Measurements from ENCODE around the gene NUTM1.
"Not testable (repeated sequence)": the region's sequence is repeated elsewhere in the genome, so short reads cannot be mapped to it uniquely, and the experiment has no call there.

The NUTM1 gene

DNA sequence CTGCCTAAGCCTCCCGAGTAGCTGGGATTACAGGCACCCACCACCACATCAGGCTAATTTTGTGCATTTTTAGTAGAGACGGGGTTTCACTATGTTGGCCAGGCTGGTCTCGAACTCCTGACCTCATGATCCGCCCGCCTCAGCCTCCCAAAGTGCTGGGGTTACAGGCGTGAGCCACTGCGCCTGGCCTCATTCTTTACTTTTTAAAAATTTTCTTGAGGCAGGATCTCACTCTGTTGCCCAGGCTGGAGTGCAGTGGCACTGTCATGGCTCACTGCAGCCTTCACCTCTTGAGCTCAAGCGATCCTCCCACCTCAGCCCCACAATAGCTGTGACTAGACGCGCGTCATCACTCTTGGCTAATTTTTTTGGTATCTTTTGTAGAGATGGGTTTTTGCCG, 9.9 kb downstream of the NUTM1 start:
- not testable (repeated sequence) for H3K4me3 Mint-ChIP-seq; H3K36me3 Mint-ChIP-seq; H3K27ac Mint-ChIP-seq; H3K9me3 Mint-ChIP-seq (ENCODE audit: low read depth); H3K27me3 Mint-ChIP-seq; H3K4me1 Mint-ChIP-seq (ENCODE audit: low read depth)

DNA sequence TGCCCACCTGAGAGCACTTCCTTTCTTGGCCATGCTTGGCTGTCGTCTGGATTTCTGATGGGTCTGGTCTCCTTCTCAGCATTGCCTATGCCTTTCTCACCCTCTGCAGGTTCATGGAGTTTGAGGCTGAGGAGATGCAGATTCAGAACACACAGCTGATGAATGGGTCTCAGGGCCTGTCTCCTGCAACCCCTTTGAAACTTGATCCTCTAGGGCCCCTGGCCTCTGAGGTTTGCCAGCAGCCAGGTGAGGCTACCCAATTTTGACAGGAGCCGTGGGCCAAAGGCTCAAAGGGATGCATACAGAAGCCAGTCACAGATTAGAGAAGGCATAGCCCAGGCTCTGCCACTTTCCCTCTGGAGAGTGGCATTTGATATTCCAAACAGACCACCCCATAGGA, 10.5 kb downstream of the NUTM1 start:
- Mint-ChIP-seq H3K9me3 (ENCODE audit: low read depth) (no peaks in the 10 kb centered on the region), H3K36me3 (no peaks in the 10 kb centered on the region), H3K27ac (no peak overlapping the region), H3K27me3 (no peaks in the 10 kb centered on the region), H3K4me1 (ENCODE audit: low read depth) (no peaks in the 10 kb centered on the region), H3K4me3 (no peak overlapping the region)

DNA sequence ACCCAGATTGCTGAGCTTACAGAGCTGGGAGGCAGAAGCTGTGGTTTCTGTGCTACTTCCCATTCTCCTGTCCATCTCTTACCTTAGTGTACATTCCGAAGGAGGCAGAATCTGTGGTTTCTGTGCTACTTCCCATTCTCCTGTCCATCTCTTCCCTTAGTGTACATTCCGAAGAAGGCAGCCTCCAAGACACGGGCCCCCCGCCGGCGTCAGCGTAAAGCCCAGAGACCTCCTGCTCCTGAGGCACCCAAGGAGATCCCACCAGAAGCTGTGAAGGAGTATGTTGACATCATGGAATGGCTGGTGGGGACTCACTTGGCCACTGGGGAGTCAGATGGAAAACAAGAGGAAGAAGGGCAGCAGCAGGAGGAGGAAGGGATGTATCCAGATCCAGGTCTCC, 11.2 kb downstream of the NUTM1 start:
- H3K9me3 Mint-ChIP-seq (ENCODE audit: low read depth), result no peaks in the 10 kb centered on the region
- no peak overlapping the region for H3K27ac Mint-ChIP-seq
- H3K36me3 Mint-ChIP-seq, result no peaks in the 10 kb centered on the region

DNA sequence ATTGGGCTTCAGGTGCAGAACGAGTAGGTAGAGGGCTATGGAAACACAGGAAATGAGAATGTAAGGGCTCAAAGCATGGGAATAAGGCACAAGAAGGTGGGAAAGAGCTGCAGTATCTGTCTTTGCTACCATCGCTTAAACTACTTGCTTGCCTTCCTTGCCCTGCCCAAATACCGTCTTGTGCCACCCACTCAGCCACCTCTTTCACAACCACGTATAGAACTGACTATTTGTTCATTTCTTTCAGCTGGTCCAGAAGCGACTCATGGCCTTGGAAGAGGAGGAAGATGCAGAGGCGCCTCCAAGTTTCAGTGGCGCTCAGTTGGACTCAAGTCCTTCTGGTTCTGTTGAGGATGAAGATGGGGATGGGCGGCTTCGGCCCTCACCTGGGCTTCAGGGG, 12.1 kb downstream of the NUTM1 start:
- H3K36me3 Mint-ChIP-seq, result no peaks in the 10 kb centered on the region
- H3K27ac Mint-ChIP-seq, result no peak overlapping the region
- H3K4me3 Mint-ChIP-seq, result no peak overlapping the region
- no peaks in the 10 kb centered on the region for H3K9me3 Mint-ChIP-seq (ENCODE audit: low read depth)
- H3K27me3 Mint-ChIP-seq, result no peaks in the 10 kb centered on the region
- H3K4me1 Mint-ChIP-seq (ENCODE audit: low read depth), result no peaks in the 10 kb centered on the region

More for the DNA sequence above, 11.2 kb downstream of the NUTM1 start:
- Mint-ChIP-seq H3K4me3 (no peak overlapping the region), H3K27me3 (no peaks in the 10 kb centered on the region), H3K4me1 (ENCODE audit: low read depth) (no peaks in the 10 kb centered on the region)

DNA sequence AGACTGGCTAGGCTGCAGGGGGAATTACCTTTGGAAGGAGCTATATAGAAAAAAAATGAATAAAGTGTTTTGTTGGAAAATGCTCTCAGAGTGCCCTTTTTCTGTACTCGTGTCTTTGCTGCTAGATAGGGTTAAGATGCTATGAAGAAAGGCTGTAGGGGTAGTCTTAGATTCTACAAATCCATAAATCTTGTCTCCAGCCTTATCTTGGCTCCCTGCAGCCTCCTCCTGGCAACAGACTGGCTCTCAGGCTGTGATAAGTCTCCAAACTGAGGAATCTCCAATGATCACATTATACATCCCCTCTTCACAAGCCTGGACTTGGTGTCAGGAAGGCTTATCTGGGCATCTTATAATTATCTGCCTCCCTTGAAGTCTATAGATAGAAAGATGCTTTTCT, 14.5 kb downstream of the NUTM1 start:
- H3K27me3 Mint-ChIP-seq, result no peaks in the 10 kb centered on the region
- H3K4me1 Mint-ChIP-seq (ENCODE audit: low read depth), result no peaks in the 10 kb centered on the region
- H3K27ac Mint-ChIP-seq, result no peak overlapping the region
- H3K9me3 Mint-ChIP-seq (ENCODE audit: low read depth), result no peaks in the 10 kb centered on the region
- H3K4me3 Mint-ChIP-seq, result no peak overlapping the region
- no peaks in the 10 kb centered on the region for H3K36me3 Mint-ChIP-seq

DNA sequence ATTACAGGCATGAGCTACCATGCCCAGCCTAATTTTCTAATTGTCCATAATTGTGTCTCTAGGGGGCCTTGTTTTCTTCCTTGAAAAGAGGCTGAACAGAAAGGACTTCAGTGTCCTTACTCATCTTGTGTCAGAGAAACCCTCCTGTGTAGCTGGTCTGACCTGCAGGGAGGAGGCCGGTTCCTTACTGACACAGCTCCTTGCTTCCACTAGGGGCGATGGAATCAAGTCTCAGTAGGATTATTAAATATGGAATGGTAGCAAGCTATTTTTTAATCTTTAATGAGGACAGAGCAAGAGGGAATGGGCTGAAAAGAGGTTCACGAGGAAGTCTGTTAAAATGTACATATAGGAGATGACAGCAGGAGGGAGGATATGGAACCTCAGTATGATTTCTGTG, 15.3 kb downstream of the NUTM1 start:
- H3K4me3 Mint-ChIP-seq, result no peak overlapping the region
- H3K27ac Mint-ChIP-seq, result no peak overlapping the region
- no peaks in the 10 kb centered on the region for H3K27me3 Mint-ChIP-seq
- H3K9me3 Mint-ChIP-seq (ENCODE audit: low read depth), result no peaks in the 10 kb centered on the region
- no peaks in the 10 kb centered on the region for H3K4me1 Mint-ChIP-seq (ENCODE audit: low read depth)
- H3K36me3 Mint-ChIP-seq, result no peaks in the 10 kb centered on the region

DNA sequence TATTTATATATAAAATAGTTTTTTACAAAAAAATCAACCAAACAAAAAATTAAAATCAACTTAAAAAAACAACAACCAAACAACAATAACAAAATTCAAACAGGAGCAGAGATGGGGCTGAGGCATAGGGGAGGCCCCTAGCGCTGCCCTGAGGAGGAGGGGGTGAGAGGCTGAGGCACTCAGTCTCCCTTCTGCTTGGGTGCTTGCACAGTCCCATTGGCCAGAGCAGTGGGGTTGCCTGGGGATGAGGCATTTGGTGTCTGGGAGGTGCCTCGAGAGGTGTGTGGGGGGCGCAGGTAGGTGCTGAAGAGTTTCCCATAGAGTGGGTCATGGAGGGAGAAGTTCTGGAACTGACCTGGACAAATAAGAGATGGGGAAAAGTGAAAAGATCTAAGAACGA, 15.8 kb downstream of the NUTM1 start:
- H3K4me1 Mint-ChIP-seq (ENCODE audit: low read depth), result no peaks in the 10 kb centered on the region
- no peaks in the 10 kb centered on the region for H3K9me3 Mint-ChIP-seq (ENCODE audit: low read depth)
- H3K4me3 Mint-ChIP-seq, result no peak overlapping the region
- no peak overlapping the region for H3K27ac Mint-ChIP-seq
- H3K36me3 Mint-ChIP-seq, result no peaks in the 10 kb centered on the region
- no peaks in the 10 kb centered on the region for H3K27me3 Mint-ChIP-seq

DNA sequence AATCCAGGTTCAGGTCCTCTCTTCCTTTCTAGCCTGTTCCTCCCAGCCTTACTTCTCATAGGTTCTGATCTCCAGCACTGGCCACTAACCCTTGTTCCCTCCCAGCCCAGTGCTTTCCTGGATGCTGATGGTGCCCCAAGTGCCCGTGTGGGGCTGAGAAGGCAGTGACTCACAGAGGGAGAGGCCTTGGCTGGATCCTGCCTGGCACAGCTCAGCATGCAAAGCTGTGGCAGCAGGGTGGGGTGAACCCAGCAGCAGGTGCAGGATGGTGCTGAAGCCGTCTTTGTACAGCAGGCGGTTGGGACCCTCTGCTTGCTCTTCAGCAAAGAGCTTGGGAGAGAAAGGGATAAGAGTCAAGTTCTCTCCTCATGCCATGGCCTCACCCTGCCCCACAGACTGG, 16.3 kb downstream of the NUTM1 start:
- H3K4me3 Mint-ChIP-seq, result no peak overlapping the region
- no peaks in the 10 kb centered on the region for H3K27me3 Mint-ChIP-seq
- no peaks in the 10 kb centered on the region for H3K9me3 Mint-ChIP-seq (ENCODE audit: low read depth)
- H3K27ac Mint-ChIP-seq, result no peak overlapping the region
- no peaks in the 10 kb centered on the region for H3K4me1 Mint-ChIP-seq (ENCODE audit: low read depth)
- no peaks in the 10 kb centered on the region for H3K36me3 Mint-ChIP-seq

DNA sequence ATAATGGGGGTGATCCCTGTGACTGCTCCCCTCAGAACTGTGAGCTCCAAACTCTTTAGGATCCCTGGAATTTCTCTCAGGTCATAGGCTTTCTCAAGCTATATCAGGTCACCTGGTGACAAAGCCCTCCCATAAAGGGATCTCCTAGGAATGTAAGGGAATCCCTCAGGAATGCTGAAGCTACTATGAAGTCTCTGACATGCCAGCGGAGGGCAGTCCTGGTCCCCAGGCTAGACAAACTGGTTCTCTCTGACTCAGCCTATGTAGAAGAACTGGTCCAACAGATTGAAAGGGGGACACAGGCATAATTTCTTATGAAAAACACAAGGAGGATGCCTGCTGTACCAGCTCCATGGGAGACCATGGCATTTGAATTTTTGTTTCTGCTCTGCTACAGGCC, 17.2 kb downstream of the NUTM1 start:
- Mint-ChIP-seq H3K36me3 (no peaks in the 10 kb centered on the region), H3K4me3 (no peak overlapping the region), H3K27me3 (no peaks in the 10 kb centered on the region), H3K27ac (no peak overlapping the region), H3K4me1 (ENCODE audit: low read depth) (peaks cover 2% of the 10 kb centered on the region), H3K9me3 (ENCODE audit: low read depth) (no peaks in the 10 kb centered on the region)

DNA sequence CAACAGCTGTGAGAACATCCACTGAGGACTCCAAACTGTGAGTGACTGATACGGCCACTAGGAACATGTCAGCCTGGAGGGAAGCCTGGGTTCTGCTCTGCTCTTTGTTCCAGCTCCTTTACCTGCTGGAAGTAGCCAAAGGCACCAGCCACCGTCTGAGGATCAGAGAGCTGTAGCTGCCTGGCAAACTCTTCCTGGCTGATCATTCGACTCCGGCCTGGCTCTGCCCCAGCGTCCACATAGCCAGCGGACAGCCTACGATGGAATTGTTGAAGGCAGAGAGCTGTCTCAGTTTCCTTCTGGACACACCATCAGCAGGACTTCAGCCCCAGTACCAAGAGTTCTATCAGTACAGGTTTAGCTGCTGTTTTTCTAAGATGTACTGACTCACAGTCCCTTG, 18.2 kb downstream of the NUTM1 start:
- no peak overlapping the region for H3K4me3 Mint-ChIP-seq
- no peaks in the 10 kb centered on the region for H3K27me3 Mint-ChIP-seq
- peaks cover 11% of the 10 kb centered on the region for H3K4me1 Mint-ChIP-seq (ENCODE audit: low read depth)
- no peaks in the 10 kb centered on the region for H3K36me3 Mint-ChIP-seq
- H3K27ac Mint-ChIP-seq, result no peak overlapping the region
- no peaks in the 10 kb centered on the region for H3K9me3 Mint-ChIP-seq (ENCODE audit: low read depth)

DNA sequence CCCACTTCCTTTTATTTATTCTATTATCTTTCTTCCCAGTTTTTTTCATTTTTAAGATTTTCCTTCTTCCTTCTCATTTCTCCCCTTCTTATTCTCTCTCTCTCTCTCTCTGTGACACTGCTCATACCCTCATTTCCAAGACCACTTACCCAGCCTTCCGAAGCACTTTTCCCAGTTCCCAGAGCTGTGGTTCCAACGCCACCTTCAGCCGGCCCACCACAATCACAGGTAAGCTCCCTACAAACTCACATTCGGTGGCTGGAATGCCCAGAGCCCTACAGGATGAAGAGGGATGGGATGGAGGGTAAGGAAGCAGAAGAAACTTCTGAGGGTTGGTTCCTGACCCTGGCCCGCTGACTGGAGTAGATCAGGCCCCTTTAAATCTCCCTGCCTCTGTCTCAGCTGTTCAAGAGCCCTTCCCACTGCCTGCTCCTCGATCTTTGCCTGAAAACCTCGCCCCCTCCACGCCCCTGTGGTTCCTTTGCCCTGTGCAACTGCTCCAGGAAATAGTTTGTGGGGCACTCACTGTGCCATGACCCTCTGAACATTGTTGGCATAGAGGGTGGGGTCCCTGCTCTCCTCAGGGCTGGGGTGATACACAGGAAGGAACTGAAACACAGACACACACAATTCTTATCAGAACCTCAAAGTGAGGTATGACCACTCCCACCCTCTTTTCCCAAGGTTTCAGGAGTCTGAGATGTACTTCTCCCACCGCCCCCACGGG, 19.1 kb downstream of the NUTM1 start:
- Mint-ChIP-seq H3K9me3 (ENCODE audit: low read depth) (no peaks in the 10 kb centered on the region), H3K27ac (no peak overlapping the region), H3K27me3 (no peaks in the 10 kb centered on the region), H3K4me3 (no peak overlapping the region), H3K4me1 (ENCODE audit: low read depth) (peaks cover 15% of the 10 kb centered on the region), H3K36me3 (no peaks in the 10 kb centered on the region)

DNA sequence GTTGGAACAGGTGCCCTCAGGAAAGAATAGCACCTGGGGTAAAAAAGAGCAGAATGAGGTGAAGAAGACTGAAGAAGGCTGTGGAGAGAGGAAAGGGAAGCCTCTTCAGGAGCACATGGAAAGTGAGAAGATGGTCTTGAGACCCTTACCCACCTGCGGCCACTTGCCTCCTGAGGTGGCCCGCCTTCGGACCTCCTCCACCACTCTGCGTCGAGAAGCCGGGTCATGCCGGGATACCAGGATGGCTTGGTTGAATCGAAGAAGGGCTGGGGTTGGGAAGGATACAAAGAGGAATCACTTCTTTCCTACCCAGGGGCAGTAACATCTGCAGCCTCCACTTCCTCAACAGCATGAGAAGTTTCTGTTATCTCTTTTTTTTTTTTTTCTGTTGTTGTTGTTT, 20.9 kb downstream of the NUTM1 start:
- no peaks in the 10 kb centered on the region for H3K27me3 Mint-ChIP-seq
- H3K36me3 Mint-ChIP-seq, result no peaks in the 10 kb centered on the region
- no peaks in the 10 kb centered on the region for H3K9me3 Mint-ChIP-seq (ENCODE audit: low read depth)
- peaks cover 25% of the 10 kb centered on the region for H3K4me1 Mint-ChIP-seq (ENCODE audit: low read depth)
- H3K4me3 Mint-ChIP-seq, result no peak overlapping the region
- no peak overlapping the region for H3K27ac Mint-ChIP-seq

DNA sequence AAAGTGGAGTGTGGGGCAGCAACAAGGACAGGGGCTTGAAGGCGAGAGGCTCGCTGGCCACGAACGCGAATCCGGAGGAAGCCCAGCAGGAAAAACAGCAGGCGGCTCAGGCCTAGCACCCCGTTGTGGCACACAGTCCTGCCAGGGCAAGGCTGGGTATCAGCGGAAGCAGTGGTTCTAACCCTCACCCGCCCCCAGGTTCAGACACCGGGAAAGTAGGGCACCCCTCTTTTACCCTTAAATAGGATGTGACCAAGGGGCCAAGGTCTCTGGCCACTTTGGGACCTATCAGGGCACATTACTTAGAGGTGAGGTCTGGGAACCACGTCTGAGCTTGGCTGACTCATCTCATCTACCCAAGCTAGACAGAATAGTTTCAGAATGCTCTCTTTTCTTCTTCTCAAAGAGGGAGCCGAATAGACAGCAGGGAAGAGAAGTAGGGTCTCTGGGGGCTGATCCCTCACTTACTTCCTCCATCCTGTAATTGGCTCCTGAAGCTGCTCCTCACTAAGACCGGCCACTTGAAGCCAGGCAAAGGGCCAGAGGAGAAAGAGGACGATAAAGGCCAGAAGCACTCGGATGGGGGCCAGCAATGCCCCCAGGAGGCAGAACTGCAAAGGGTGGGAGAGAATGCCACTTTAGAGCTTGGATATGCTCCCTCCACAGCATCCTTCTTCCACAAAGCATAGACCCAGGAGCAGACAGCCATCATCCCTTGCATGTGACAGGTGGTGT, 22.1 kb downstream of the NUTM1 start:
- no peaks in the 10 kb centered on the region for H3K36me3 Mint-ChIP-seq
- H3K27me3 Mint-ChIP-seq, result no peaks in the 10 kb centered on the region
- no peak overlapping the region for H3K27ac Mint-ChIP-seq
- peak overlapping the region; percentile 94 for H3K4me3 Mint-ChIP-seq
- H3K9me3 Mint-ChIP-seq (ENCODE audit: low read depth), result no peaks in the 10 kb centered on the region
- peaks cover 32% of the 10 kb centered on the region for H3K4me1 Mint-ChIP-seq (ENCODE audit: low read depth)

DNA sequence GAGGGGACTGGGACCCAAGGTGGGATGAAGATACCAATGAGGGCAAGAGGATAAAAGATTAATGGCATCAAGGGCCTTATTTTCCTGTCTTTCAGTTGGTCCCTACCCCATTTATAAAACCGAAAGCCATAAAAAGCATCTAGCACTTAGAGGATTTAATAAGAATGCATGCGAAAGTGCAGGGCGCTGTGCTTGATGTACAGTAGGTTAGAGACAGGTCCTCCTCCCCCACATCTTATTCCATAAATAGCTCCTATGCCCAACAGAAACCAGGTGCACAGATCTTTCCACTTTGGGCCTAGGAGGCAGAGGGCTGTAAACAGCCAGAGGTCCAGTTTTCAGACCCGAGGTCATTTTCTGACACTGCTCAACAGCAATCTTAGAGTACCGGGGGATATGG, 22.7 kb downstream of the NUTM1 start:
- Mint-ChIP-seq H3K4me1 (ENCODE audit: low read depth) (peaks cover 32% of the 10 kb centered on the region), H3K36me3 (no peaks in the 10 kb centered on the region), H3K27ac (no peak overlapping the region), H3K27me3 (no peaks in the 10 kb centered on the region), H3K4me3 (peak overlapping the region; percentile 94), H3K9me3 (ENCODE audit: low read depth) (no peaks in the 10 kb centered on the region)

DNA sequence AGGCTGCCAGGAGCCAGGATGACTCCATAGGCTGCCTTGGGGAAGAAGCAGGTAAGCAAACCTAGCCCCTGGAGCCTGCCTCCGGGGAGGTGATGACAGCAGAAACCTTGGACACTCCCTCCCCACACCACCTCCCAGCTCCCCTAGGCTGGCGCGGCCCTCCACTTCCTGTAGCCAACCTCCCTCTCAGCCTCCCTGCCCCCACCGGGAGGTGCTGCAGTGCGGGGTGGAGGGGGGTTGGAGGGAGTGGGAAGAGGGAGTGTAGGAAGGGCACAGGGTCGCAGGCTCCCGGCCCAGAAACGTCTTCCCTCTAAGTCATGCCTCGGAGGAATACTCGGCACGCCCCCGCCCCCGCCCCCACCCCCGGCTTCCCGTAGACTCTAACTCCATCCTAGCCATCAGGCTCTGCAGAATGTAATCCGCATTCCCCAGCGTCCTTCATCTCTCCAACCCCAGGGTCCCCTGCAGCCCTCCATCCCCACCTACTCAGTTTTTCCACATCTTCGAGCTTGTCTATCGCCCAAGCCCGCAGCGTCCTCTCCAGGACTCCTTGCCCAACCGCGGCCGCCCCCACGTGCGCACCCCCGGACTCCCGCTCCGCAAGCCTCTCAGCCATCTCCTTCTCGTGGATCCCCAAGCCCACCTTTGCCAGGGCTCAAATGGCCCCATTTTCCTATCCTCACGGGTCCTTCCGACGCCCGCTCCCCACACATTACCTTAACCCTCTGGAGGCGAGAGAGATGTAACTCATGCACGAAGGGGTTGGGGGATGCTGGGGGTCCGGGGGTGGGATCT, 23.4 kb downstream of the NUTM1 start:
- Mint-ChIP-seq H3K4me3 (peak overlapping the region; percentile 94), H3K4me1 (ENCODE audit: low read depth) (peaks cover 32% of the 10 kb centered on the region), H3K27me3 (no peaks in the 10 kb centered on the region), H3K27ac (peak overlapping the region; percentile 69), H3K36me3 (no peaks in the 10 kb centered on the region), H3K9me3 (ENCODE audit: low read depth) (no peaks in the 10 kb centered on the region)
